Fibroblast of lung (primary cell): ENCODE measurements around the gene MEG3.

Experiments
- EZH2 ChIP-seq: IDR thresholded peaks from 2 replicates; pipeline ENCODE4 v1.5.1; 2012; ENCODE audit warnings: low read length, control low read depth, mild to moderate bottlenecking; ENCODE audit errors: missing control alignments
- TF ChIP-seq, protein P1 (sequence below), 2 donors: IDR thresholded peaks in 1 of 2; conservative IDR thresholded peaks in 1 of 2; 1 replicate in 1 of 2; 2 replicates in 1 of 2; pipeline ENCODE4 v1.5.1; 2011 to 2012; ENCODE audit warnings: low read length in 2 of 2, control low read depth in 1 of 2, inconsistent platforms in 1 of 2, low read depth in 1 of 2, mild to moderate bottlenecking in 1 of 2

DNA sequence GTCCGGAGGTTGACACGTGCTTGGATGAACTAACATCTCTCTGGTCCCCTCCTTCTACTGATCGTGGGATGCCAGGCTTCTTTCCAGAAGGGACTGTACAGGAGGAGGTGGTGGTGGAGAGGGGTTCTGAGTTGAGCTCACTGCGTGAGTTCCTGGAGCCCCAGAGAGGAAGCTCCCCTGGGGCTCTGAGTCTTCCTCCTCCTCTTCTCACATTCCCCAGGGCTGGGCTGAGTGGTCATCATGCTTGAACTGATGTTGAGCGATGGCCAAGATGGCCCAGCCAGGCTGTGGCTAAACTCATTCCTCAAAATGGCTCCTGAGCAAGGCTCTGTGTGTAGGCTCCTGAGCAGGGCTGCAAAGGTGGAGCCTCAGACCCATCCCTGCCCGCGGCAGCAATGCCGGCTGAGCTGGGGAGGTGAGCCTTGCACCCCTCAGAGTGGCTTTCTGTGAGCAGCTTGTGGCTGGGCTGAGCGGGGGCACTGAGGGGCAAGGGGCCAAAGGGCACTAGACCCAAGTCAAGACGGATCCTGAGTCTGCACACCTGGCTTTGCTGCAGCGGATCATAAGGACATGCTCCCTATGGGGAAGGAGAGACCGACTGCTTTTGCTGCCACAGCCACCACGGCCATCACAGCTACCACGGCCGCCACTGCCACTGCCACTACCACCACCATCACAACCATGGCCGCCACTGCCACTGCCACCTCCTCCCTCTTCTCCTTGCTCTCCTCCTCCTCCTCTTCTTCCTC is 35.4 kb downstream of the MEG3 start:
- TF ChIP-seq, protein P1, sequence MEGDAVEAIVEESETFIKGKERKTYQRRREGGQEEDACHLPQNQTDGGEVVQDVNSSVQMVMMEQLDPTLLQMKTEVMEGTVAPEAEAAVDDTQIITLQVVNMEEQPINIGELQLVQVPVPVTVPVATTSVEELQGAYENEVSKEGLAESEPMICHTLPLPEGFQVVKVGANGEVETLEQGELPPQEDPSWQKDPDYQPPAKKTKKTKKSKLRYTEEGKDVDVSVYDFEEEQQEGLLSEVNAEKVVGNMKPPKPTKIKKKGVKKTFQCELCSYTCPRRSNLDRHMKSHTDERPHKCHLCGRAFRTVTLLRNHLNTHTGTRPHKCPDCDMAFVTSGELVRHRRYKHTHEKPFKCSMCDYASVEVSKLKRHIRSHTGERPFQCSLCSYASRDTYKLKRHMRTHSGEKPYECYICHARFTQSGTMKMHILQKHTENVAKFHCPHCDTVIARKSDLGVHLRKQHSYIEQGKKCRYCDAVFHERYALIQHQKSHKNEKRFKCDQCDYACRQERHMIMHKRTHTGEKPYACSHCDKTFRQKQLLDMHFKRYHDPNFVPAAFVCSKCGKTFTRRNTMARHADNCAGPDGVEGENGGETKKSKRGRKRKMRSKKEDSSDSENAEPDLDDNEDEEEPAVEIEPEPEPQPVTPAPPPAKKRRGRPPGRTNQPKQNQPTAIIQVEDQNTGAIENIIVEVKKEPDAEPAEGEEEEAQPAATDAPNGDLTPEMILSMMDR (conservative IDR thresholded peaks at IDR 0.05 in 1 of 2, IDR thresholded peaks at IDR 0.05 in 1 of 2; ENCODE audit: low read depth in 1 of 2, low read length in 2 of 2): no peak
- no peak for TF ChIP-seq EZH2
